ENCODE results near the gene ZCCHC3. TPM values are rescaled to one million over a fixed set of nuclear protein-coding genes. Genes with fewer than 3 reads are reported as not detected.

ZCCHC3 gene
- total RNA-seq, 1 donor from 2014 or later = 37.3 TPM

DNA sequence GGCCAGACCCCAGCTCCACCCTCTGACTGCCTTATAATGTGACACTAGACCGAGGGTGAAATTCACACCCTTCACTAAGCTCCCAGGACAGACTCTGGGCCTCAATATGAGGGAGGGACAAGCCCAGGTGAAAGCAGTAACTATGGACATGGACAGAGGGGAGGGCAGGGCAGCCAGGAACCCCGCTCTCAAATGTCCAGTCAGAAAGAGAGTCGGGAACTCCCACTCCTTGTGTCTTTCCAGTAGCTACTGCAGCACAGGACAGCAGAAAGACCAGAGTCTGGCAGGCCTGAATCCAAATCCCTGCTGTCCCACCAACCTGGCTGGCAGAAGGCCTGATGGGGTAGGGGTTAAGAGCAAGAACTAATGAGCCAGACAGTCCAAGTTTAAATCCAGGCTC lies 13.2 kb upstream of the ZCCHC3 start:
- no peak for DNase-seq

DNA sequence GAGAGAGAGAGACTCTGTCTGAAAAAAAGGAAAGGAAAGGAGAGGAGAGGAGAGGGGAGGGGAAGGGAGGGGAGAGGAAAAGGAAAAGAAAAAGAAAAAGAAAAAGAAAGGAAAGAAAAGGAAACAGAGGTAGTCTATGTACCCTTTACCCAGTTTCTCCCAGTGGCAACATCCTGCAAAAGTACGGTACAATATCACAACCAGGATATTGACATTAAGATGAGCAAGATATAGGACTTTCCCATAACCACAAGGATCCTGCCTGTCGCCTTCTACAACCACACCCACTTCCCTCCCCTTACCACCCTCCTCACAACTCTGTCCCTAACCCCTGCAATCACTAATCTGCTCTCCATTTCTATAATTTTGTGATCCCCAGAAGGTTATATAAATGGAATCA lies 10.9 kb upstream of the ZCCHC3 start:
- DNase-seq = no peak

DNA sequence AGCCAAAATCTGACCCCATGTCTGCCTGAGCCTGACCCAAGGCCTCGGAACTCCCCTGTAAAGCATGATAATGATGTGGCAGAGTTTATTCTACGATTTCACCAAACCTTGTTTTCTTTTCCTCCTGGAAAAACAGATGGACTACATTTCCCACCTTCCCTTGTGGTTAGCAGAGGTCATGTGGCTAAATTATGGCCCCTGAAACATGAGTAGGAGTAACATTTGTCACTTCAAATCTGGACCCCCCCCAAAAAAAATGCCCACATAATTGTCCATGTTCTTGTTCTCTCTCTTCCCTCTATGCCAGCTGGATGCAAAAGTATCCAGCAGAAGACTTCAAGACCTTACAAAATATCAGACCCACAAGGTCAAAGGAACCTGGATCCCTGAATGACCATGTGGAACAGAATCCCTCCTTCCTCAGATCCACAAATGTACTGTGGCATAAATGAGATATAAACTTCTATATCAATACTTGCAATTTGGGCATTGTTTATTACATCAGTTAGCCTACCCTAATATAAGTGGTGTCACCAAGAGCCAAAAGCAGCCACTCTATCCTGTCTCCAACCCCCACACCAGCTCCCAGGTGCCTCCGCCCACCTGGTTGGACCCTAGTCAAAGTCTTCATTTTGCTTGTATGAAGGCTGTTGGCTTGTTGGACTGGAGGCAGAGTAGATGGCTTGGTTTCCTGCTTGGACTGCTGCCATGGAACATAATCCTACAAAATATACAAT lies 8.2 kb upstream of the ZCCHC3 start:
- DNase-seq = no peak

DNA sequence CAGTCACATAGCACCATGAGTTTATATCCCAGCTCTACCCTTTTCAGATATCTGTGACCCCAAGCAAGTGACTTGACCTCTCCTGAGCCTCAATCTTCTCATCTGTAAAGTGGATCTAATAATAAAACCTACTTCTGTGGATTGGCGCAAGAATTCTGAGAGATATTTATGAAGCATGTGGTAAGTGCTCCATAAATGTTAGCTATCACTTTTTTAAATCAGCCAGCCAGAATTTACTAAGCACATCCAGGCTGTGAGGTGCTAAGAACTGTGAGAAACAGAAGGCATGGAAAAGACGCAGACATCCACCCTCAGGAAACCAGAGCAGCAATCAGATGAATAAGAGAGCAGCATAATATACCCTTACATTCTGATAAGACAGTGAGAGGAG lies 7.7 kb upstream of the ZCCHC3 start:
- DNase-seq = no peak

DNA sequence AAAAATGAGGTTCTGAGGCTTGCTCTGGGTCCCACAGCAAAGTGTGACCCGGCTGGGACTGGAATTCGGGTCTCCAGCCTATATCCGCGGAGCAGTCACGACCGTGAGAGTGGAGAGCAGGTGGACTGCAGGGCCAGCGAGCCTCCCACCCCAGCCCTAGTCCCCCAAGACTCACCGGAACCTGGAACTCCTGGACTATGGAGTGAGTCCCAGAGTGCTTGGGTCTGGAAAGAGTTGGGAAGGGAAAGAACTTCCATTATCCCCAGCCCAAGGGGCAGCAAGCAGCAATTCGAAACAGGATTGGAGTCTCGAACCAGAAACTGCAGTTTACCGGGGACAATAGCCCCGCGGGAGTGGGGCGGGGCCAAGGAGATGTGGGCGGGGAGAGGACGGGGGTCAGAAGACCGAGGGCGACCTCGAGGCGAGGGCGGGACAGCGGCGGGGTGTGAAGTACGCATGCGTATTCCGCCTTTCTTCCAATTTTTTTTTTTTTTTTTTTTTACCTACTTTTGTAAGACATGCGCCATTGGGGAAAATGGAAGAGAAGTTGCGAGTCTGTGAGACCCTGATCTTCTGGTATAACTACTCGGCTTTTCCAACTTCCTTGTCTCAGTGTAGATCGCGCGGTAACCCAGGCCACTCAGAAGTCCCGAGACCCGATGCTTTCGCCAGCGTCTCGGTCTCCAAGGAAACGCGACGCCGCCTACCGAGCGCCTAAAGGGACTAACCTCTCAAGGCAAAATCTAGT lies 7.1 kb upstream of the ZCCHC3 start, which contains the start of gene C20orf96:
Gene C20orf96 (minus strand): TSS at position 667 of the 748 bp plus-strand sequence. CDS start 140 bp downstream, at position 527.
- peak; percentile 97 for DNase-seq

DNA sequence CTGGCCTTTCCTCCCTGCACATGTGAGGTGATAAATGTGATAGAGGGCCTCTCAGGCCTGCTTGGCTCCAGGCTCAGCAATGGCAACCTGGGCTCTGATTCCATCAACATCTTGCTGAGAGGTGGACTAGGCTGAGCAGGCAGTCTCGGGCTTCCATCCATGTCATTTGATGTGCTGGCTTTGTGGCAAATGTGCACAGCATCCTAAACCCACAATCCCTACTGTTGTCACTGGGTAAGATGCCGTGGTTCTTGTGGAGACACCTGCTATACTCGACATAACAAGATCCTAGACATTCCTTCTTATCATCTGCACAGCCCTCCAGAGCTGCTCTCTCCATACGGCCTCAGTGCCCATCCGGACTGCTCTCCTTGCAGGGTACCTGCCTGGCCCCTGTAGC lies 2.8 kb upstream of the ZCCHC3 start:
- no peak for DNase-seq

DNA sequence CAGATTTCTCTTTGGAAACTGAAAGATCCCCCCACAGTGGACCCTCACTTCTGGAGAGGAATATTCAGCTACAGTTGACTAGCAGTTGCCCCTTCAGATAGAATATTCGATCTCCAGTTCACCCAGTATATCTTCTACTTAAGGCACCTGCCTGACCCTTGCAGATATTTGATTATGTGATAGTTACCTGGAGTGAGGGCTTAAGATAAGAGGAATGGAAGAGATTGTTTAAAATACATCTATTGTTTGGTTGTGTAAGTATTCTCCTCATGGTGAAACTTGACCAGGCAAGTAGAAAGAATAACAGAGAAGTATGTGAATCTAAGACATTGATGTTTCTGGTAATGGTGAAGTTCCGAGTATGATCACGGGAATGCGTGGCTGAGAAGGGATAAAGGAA lies 1.6 kb upstream of the ZCCHC3 start:
- no peak for DNase-seq

DNA sequence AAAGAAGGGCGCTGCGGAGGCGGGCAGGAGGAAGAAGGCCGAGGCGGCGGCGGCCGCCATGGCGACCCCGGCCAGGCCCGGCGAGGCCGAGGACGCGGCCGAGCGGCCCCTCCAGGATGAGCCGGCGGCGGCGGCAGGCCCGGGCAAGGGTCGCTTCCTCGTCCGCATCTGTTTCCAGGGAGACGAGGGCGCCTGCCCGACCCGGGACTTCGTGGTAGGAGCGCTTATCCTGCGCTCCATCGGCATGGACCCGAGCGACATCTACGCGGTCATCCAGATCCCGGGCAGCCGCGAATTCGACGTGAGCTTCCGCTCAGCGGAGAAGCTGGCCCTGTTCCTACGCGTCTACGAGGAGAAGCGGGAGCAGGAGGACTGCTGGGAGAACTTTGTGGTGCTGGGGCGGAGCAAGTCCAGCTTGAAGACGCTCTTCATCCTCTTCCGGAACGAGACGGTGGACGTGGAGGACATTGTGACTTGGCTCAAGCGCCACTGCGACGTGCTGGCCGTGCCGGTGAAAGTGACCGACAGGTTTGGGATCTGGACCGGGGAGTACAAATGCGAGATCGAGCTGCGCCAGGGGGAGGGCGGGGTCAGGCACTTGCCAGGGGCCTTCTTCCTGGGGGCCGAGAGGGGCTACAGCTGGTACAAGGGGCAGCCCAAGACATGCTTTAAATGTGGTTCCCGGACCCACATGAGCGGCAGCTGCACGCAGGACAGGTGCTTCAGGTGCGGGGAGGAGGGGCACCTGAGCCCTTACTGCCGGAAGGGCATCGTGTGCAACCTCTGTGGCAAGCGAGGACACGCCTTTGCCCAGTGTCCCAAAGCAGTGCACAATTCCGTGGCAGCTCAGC lies 780 bp downstream of the ZCCHC3 start:
- peak; percentile 65 for DNase-seq

DNA sequence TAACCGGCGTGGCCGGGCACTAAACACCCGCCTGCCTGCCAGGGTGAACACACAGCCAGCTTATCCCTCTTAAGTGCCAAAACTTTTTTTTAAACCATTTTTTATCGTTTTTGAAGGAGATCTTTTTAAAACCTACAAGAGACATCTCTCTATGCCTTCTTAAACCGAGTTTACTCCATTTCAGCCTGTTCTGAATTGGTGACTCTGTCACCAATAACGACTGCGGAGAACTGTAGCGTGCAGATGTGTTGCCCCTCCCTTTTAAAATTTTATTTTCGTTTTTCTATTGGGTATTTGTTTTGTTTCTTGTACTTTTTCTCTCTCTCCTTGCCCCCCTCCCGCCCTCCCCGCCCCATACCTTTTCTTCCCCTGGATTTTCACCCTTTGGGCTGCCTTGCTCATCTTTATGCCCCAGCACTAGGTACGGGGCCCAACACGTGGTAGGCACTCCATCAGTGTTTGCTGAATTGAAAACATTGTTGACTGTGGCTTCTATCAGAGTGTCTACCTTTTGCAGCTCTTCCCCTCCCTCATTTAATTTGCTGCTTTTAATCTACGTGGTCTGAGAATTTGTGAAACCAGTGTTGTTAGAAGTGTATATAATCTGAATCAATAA lies 1.5 kb downstream of the ZCCHC3 start:
- no peak for DNase-seq

DNA sequence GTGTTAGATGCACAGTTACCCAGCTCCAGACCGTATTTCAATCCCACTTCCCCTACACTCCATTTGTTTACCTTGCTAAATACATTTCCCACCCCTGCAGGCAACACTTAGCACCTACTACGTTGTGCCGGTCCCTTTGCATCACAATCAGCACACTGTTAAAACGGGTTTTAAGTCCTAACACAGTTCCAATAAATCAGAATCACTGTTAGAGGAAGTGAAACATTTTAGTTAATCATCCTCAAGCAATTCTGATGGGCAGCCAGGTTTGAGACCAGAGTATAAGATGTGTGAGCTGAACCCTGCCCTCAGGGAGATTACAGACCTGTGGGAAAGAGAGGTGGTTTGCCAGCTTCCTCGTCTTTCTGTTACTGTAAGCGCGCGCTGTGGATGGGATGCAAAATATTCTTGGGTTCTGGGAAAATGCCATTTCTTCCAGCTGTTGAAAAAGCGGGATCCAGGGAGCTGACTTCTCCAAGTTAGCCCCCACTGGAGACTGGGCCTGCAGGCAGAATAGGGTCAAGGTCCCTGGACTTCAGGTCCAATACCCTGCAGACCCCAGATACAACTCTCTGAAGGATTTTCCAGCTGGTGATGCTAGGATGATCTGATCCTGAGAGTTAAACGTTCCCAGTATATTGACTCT lies 3.1 kb downstream of the ZCCHC3 start:
- DNase-seq = peak; percentile 44

DNA sequence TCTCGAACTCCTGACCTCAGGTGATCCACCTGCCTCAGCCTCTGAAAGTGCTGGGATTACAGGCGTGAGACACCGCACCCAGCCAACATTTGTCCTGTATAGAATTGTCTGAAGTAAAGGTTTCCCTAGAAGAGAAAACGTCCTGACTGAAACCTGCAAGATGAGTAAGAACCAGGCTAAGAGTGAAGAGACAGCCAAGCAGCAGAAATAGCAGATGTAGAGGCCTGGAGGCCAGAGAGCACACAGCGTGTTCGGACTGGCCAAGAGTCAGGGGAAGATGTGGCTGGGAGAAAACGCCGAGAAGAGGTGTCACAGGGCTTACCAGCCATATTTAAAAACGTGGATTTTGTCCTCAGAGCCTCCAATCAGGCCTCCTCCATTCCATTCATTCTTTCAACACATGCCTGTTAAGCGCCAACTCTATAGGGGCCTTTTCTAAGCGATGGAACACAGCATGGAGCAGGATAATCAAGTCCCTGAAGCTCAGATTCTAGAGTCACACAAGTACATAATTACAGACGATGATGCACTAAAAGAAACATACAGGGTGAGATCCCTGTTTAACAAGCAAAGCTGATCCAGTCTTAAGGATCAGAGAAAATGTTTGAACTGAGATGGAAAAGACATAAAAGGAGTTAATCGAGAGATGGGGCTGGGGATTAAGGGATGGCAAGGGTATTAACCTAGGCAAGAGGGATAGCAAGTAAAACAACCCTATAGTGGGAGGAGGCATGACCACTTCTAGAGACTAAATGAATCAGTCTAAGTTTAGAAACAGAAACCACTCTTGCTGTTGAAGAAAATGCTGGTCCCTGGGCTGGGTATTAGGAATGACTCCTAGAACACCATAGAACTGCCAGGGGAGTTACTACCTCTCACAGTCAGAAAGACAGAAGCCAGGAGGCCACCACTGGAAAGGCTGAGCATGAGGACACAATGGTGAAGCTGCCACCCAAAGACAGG lies 4.8 kb downstream of the ZCCHC3 start:
- no peak for DNase-seq

DNA sequence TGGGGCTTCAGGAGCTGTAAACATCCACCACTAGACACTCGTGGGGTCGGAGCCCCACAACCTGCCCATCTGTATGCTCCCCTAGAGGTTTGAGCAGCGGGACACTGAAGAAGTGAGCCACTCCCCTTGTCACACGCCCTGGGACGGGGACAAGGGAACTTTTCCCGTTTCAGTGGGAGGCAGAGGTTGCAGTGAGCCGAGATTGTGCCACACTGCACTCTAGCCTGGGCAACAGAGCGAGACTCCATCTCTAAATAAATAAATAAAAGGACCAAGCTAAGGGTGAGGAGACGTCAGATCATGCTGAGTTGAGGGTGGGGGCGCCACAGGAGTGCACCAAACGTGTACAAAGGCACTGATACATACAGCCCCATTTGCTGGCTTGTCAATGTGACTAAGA lies 8.4 kb downstream of the ZCCHC3 start:
- DNase-seq = no peak

DNA sequence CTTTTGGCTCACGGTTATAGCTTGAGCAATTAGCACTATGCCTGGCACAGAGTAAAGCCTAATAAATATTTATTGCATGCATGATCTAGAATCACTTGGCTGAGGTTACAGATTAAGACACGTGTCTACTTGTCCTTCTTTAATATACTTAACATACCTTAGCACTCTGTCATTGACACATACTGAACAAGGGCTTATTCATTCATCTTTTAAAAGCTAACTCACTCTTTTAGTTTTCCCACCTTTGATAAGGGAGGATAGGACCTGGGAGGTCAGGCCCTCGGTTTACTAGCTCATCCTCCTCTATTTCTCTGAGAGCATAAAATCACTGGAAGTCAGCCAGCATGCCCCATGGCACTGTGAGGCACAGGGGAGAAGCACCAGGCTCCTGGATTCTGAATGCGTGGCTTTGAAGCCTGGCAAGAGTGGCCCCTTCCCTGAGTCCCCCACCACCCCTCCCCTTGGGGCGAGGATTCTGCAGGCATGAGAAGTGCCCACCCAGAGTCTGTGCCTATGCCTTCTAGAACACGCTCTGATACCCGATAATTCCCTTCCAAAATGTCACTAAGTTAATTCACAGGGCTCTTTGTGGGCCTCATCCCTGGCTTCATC lies 11.2 kb downstream of the ZCCHC3 start:
- DNase-seq = no peak

DNA sequence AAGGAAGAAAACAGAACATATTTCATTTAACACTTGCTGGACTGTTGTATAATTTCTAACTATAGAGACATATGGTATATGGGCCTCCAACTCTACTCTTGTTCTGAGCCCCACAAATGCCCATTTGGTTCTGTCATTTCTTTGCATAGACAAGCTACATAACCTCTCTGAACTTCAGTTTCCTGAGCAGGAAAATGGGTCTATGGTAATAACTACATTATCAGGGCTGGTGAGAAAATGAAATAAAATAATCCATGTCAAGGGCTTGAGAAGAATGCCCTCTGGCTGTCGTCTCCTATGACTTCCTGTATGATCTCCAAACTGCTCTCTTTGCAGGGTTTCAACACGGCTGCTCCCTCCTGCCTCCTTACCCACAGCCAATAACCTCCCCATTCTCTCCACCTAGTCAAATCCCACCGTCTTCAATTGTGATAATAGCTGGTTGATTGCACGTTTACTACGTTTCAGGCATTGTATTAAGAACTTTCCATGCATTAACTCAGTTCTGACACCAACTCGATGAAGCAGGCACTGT lies 12.0 kb downstream of the ZCCHC3 start:
- peak; percentile 59 for DNase-seq

DNA sequence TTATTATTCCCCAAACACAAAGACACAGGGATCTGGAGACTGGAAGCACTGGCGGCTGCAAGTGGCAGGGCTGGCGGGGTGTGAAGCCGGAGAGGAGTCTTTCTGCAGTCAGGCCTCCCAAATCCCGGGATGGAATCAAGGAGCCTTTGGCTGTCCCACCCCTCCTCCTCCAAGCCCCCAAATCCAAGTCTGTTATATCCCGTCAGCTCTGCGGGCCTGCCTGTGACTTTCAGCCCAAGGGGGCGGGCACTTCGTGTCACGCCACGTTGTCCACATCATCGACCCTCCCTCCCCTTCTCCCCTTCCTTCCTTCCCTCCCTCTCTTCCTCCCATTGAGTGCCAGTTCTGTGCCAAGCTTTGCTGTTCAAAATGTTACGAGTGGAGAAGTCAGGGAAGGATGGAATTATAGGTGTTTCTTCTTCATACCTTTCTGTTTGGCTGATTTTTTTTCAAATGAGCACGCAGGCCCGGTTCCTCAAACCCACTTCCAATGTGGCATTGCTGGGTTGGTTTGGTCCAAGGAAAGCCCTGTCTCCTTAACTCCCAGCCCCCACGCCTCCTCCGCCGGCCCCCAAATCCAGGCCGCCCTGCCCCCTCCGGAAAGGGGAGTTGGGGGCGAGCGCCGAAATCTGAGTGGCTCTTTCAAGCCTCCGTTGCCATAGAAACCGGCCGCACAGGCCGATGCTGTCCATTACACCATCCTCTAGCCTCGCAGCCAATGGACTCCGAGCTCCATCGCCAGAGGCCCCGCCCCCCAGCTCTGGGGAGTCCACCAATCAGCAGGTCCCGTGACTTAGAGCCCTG lies 12.7 kb downstream of the ZCCHC3 start:
- peak; percentile 100 for DNase-seq

DNA sequence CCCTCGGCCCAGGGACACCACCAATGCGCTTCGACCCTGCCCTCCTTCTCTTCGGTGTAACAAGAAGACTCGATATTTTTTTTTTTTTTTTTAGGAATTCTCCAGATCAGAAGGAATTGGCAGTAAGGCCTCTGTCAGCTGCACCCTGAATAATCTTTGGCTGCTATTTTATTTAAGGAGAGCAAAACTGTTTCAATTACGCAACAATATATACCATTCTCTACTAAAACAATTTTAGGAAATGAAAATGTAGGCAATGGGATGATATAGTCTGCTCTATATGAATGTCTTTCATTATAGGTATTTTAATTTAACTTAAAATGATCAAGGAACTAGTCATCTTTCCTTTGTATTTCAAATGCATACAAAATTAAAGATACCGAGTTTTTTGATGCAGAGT lies 13.3 kb downstream of the ZCCHC3 start:
- no peak for DNase-seq

DNA sequence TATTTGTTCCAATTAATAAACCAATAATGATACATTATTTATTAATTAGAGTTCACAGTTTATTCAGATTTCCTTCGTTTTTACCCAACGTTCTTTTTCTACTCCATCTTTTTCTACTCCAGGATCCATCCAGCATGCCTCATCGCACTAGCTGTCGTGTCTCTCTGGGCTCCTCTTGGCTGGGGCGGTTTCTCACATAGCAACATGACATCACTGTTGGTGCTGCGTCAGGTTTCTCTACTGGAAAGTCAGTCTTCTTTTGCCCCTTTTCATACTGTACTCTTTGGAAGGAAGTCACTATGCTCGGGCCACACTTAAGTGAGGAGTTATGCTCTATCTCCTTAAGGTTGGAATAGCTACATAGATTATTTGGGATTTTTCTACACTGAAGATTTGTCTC lies 14.2 kb downstream of the ZCCHC3 start:
- DNase-seq = no peak

DNA sequence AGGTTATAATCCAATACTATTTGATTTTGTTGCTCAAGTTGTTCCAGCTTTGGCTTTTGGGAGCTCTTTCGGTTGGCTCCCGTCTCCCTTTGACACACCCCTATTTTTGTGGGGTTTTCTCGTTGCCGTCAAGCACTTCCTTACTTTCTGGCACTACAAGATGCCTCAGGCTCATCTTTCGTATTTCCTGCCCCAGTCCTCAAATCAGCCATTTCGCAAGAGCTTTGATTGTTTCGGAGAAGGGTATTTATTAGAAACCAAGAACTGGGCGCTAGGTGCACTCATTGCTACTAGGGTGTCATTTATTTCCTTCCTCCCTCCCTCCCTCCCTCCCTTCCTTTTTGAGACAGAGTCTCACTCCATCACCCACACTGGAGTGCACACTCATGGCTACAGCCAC lies 14.7 kb downstream of the ZCCHC3 start:
- DNase-seq = no peak

DNA sequence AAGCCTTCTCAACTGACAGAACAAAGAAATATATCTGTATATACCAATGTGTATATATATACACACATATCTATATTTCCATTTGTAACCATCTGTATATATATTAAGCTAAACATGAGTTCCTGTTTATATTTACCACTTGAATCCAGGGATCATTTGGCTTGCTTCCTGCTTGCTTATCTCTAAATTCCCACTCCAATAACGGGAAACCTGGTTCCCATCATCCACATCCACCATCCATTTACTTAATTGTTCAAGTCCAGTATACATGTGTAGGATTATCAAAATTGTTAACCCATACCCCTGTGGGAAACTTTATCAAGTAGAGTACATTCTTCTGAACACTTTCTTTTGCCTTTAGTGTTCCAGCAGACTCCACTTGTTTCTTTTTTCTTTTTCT lies 15.5 kb downstream of the ZCCHC3 start:
- DNase-seq = no peak

All from tongue (tissue), 2 donors.